H9 (cell line): ENCODE results near the gene TMEM30B. TPM values are rescaled to one million over a fixed set of nuclear protein-coding genes. Genes with fewer than 3 reads are reported as not detected.

Experiments used
- DNase-seq: peaks from one replicate; pipeline ENCODE4 v3.0.0-alpha.2; 2017
- H2AFZ ChIP-seq: one replicate; pipeline ENCODE4 v1.6.1; 2013; ENCODE audit warnings: mild to moderate bottlenecking, low read length, control low read depth, moderate library complexity
- H2AK5ac ChIP-seq: 2 replicates; pipeline ENCODE4 v1.6.1; 2013; ENCODE audit warnings: low read length, control low read depth, mixed read lengths; ENCODE audit not compliant: insufficient read length
- H2BK120ac ChIP-seq: one replicate; pipeline ENCODE4 v1.6.1; 2013; ENCODE audit warnings: low read depth, mild to moderate bottlenecking, low read length, control low read depth, inconsistent platforms; ENCODE audit not compliant: poor library complexity, severe bottlenecking
- H2BK12ac ChIP-seq: 2 replicates; pipeline ENCODE4 v1.6.1; 2013; ENCODE audit warnings: low read length, control low read depth, mixed read lengths, low read depth; ENCODE audit not compliant: insufficient read length
- H2BK15ac ChIP-seq: 2 replicates; pipeline ENCODE4 v1.6.1; 2013; ENCODE audit warnings: low read depth, low read length, control low read depth
- H2BK20ac ChIP-seq: one replicate; pipeline ENCODE4 v1.6.1; 2013; ENCODE audit warnings: low read depth, mild to moderate bottlenecking, low read length, control low read depth, inconsistent platforms; ENCODE audit not compliant: poor library complexity, severe bottlenecking
- H2BK5ac ChIP-seq: 2 replicates; pipeline ENCODE4 v1.6.1; 2013; ENCODE audit warnings: low read length, control low read depth, mixed read lengths; ENCODE audit not compliant: insufficient read length
- H3K14ac ChIP-seq: 2 replicates; pipeline ENCODE4 v1.6.1; 2013; ENCODE audit warnings: low read length, control low read depth; ENCODE audit not compliant: insufficient read depth
- H3K18ac ChIP-seq: 2 replicates; pipeline ENCODE4 v1.6.1; 2013; ENCODE audit warnings: low read depth, mild to moderate bottlenecking, mixed read lengths, low read length, control low read depth; ENCODE audit not compliant: insufficient read length
- H3K23ac ChIP-seq: 2 replicates; pipeline ENCODE4 v1.6.1; 2013; ENCODE audit warnings: low read length, control low read depth, mixed read lengths, low read depth; ENCODE audit not compliant: insufficient read length
- H3K23me2 ChIP-seq: 2 replicates; pipeline ENCODE4 v1.6.1; 2013; ENCODE audit warnings: low read depth, mild to moderate bottlenecking, mixed read lengths, low read length, control low read depth; ENCODE audit not compliant: insufficient read length, poor library complexity, severe bottlenecking
- H3K27ac ChIP-seq: 2 replicates; pipeline ENCODE4 v1.5.1; 2013; ENCODE audit warnings: low read length, control low read depth, mixed read lengths, low read depth; ENCODE audit not compliant: insufficient read length
- H3K27me3 ChIP-seq: 2 replicates; pipeline ENCODE4 v1.6.1; 2013; ENCODE audit warnings: low read length, control low read depth, inconsistent platforms; ENCODE audit not compliant: insufficient read depth
- H3K4ac ChIP-seq: 2 replicates; pipeline ENCODE4 v1.6.1; 2013; ENCODE audit warnings: low read depth, mild to moderate bottlenecking, control low read depth, inconsistent platforms, low read length, moderate library complexity
- H3K4me1 ChIP-seq: 2 replicates; pipeline ENCODE4 v1.6.1; 2013; ENCODE audit warnings: low read length, control low read depth, inconsistent platforms; ENCODE audit not compliant: insufficient read depth
- H3K4me2 ChIP-seq: 2 replicates; pipeline ENCODE4 v1.6.1; 2013; ENCODE audit warnings: low read length, control low read depth, mixed read lengths; ENCODE audit not compliant: insufficient read length, insufficient read depth
- H3K56ac ChIP-seq: 2 replicates; pipeline ENCODE4 v1.6.1; 2013; ENCODE audit warnings: low read depth, mild to moderate bottlenecking, mixed read lengths, low read length, control low read depth; ENCODE audit not compliant: insufficient read length
- H3K79me1 ChIP-seq: 2 replicates; pipeline ENCODE4 v1.6.1; 2013; ENCODE audit warnings: low read depth, mild to moderate bottlenecking, moderate library complexity, low read length, control low read depth, inconsistent platforms; ENCODE audit not compliant: insufficient read depth, poor library complexity, severe bottlenecking
- H3K79me2 ChIP-seq: 2 replicates; pipeline ENCODE4 v1.6.1; 2013; ENCODE audit warnings: low read length, control low read depth, inconsistent platforms; ENCODE audit not compliant: insufficient read depth
- H3K9ac ChIP-seq: 2 replicates; pipeline ENCODE4 v1.6.1; 2013; ENCODE audit warnings: low read length, control low read depth, mixed read lengths; ENCODE audit not compliant: insufficient read length; ENCODE audit errors: extremely low read depth
- H3K9me3 ChIP-seq: one replicate; pipeline ENCODE4 v1.6.1; 2013; ENCODE audit warnings: low read depth, low read length, inconsistent platforms; ENCODE audit not compliant: control insufficient read depth
- H3T11ph ChIP-seq: one replicate; pipeline ENCODE4 v1.6.1; 2013; ENCODE audit warnings: mild to moderate bottlenecking, low read length, control low read depth, inconsistent platforms
- H4K20me1 ChIP-seq: one replicate; pipeline ENCODE4 v1.6.1; 2013; ENCODE audit not compliant: control insufficient read depth, insufficient read length, insufficient read depth
- H4K5ac ChIP-seq: 2 replicates; pipeline ENCODE4 v1.6.1; 2013; ENCODE audit warnings: low read depth, mild to moderate bottlenecking, mixed read lengths, low read length, control low read depth; ENCODE audit not compliant: insufficient read length
- H4K8ac ChIP-seq: replicated peaks from 2 replicates; pipeline ENCODE4 v1.6.1; 2013; ENCODE audit warnings: low read length, control low read depth, mixed read lengths, low read depth; ENCODE audit not compliant: insufficient read length
- H4K91ac ChIP-seq: 2 replicates; pipeline ENCODE4 v1.6.1; 2013; ENCODE audit warnings: low read depth, mild to moderate bottlenecking, moderate library complexity, mixed read lengths, low read length, control low read depth; ENCODE audit not compliant: insufficient read length
- H3K27ac Mint-ChIP-seq, 3 experiments: 2 replicates in 2 of 3; 3 replicates in 1 of 3; pipeline ENCODE4 v1.8.0; 2020 to 2021; ENCODE audit warnings: mixed read lengths in 3 of 3, mild to moderate bottlenecking in 1 of 3, moderate library complexity in 1 of 3
- H3K27me3 Mint-ChIP-seq: 2 replicates; pipeline ENCODE4 v1.8.0; 2021; ENCODE audit warnings: low read depth, mild to moderate bottlenecking, moderate library complexity, mixed read lengths
- H3K36me3 Mint-ChIP-seq, 3 experiments: 2 replicates in 2 of 3; 3 replicates in 1 of 3; pipeline ENCODE4 v1.8.0; 2020 to 2021; ENCODE audit warnings: low read depth in 3 of 3, mixed read lengths in 3 of 3; ENCODE audit not compliant: insufficient read depth in 1 of 3
- H3K4me1 Mint-ChIP-seq, 2 experiments: 2 replicates each; pipeline ENCODE4 v1.8.0; 2020; ENCODE audit warnings: mixed read lengths in 2 of 2
- H3K4me3 Mint-ChIP-seq, 2 experiments: 2 replicates in 1 of 2; 3 replicates in 1 of 2; pipeline ENCODE4 v1.8.0; 2020 to 2021; ENCODE audit warnings: mild to moderate bottlenecking in 2 of 2, mixed read lengths in 2 of 2, moderate library complexity in 1 of 2
- H3K9me3 Mint-ChIP-seq, 2 experiments: 2 replicates in 1 of 2; 3 replicates in 1 of 2; pipeline ENCODE4 v1.8.0; 2020; ENCODE audit warnings: mild to moderate bottlenecking in 2 of 2, mixed read lengths in 2 of 2, moderate library complexity in 1 of 2
- WGBS: extraction: QIAGEN DNeasy Blood & Tissue Kit; methylation state at CpG from one replicate; pipeline ENCODE4 v1.1.7; 2013; ENCODE audit warnings: missing lambda C conversion rate, low lambda C conversion rate, mixed read lengths; ENCODE audit not compliant: insufficient read length; ENCODE audit errors: extremely low coverage; 5-methylcytosine and 5-hydroxymethylcytosine counted together
- total RNA-seq: library from RNA; stranded (reverse); gene quantifications from 2 replicates; pipeline ENCODE4 v1.2.1, GENCODE V29; 2021
- TF ChIP-seq, protein P1 (sequence below): fragments of 200-600 bp; sonication (generic); conservative IDR thresholded peaks from 3 replicates; pipeline ENCODE4 v1.8.0; 2021; ENCODE audit warnings: antibody characterized with exemption, mild to moderate bottlenecking

Gene TMEM30B
- total RNA-seq, 1 experiment from 2014 or later: 12.2 TPM

DNA sequence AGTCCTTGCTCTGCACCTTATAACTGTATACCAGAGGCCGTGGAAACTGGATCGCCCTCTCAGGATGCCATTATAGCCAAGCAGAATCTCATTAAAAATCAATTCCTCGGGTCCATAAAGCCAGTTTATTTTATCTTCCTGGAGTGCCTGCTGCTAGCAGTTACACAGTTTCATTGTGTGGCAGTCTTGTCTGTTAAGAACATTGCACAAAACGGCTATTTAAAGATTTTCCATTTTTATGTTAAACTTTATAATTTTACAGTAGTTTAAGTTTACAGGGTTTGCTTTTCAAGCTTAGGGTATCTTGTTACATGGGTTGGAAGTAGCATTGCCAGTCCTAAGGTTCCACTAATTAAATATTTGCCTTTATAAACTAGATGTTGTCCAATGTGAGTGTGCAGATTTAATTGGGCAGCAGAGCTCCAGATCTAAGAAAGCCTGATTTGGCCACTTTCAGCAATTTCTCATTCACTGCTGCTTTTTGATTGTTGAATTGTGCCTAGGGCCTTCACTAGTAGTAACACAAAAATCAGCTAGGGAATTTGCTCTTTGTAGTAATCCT, 17.0 kb downstream of the TMEM30B start:
- peaks cover 6% of the 10 kb centered on the region in 2 experiments for H3K4me1 Mint-ChIP-seq
- Histone ChIP-seq H3K27ac (no peak overlapping the region), H4K20me1 (no peaks in the 10 kb centered on the region), H4K5ac (no peak overlapping the region), H4K91ac (no peak overlapping the region), H2AK5ac (no peak overlapping the region), H3K79me1 (no peaks in the 10 kb centered on the region), H3T11ph (no peak overlapping the region), H3K79me2 (no peaks in the 10 kb centered on the region), H2BK120ac (no peak overlapping the region), H3K9me3 (no peaks in the 10 kb centered on the region), H3K56ac (no peak overlapping the region), H3K4me1 (no peaks in the 10 kb centered on the region), H3K27me3 (no peaks in the 10 kb centered on the region), H2BK5ac (no peak overlapping the region), H4K8ac (no peak overlapping the region), H3K18ac (no peak overlapping the region), H3K9ac (no peak overlapping the region), H2AFZ (no peak overlapping the region), H2BK15ac (no peak overlapping the region), H3K4me2 (no peak overlapping the region), H3K14ac (no peak overlapping the region), H2BK12ac (no peak overlapping the region), H2BK20ac (no peak overlapping the region), H3K4ac (no peak overlapping the region), H3K23me2 (no peaks in the 10 kb centered on the region), H3K23ac (no peak overlapping the region)
- DNase-seq: no peak
- no peaks in the 10 kb centered on the region for H3K9me3 Mint-ChIP-seq
- no peak overlapping the region for H3K4me3 Mint-ChIP-seq
- H3K27me3 Mint-ChIP-seq: peaks cover 12% of the 10 kb centered on the region
- H3K36me3 Mint-ChIP-seq: no peaks in the 10 kb centered on the region
- no CpG with 5 or more reads among the region's 4 CpGs for WGBS
- H3K27ac Mint-ChIP-seq: no peak overlapping the region
- TF ChIP-seq, protein P1, sequence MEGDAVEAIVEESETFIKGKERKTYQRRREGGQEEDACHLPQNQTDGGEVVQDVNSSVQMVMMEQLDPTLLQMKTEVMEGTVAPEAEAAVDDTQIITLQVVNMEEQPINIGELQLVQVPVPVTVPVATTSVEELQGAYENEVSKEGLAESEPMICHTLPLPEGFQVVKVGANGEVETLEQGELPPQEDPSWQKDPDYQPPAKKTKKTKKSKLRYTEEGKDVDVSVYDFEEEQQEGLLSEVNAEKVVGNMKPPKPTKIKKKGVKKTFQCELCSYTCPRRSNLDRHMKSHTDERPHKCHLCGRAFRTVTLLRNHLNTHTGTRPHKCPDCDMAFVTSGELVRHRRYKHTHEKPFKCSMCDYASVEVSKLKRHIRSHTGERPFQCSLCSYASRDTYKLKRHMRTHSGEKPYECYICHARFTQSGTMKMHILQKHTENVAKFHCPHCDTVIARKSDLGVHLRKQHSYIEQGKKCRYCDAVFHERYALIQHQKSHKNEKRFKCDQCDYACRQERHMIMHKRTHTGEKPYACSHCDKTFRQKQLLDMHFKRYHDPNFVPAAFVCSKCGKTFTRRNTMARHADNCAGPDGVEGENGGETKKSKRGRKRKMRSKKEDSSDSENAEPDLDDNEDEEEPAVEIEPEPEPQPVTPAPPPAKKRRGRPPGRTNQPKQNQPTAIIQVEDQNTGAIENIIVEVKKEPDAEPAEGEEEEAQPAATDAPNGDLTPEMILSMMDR: no peak
